ENCODE measurements around the gene BPTF.

The BPTF gene

GRCh38 chr17:67990909-67991308 is 165.6 kb downstream of the BPTF start (continued):
- TF ChIP-seq PRDM6 (tag by site-specific recombination; IDR thresholded peaks at IDR 0.05) (peak; percentile 93), ZNF623 (tag by site-specific recombination; IDR thresholded peaks at IDR 0.05) (no peak), ZNF544 (tag by site-specific recombination; IDR thresholded peaks at IDR 0.05) (no peak), ZNF280C (tag by site-specific recombination; IDR thresholded peaks at IDR 0.05) (no peak), ZNF112 (tag by site-specific recombination; IDR thresholded peaks at IDR 0.05) (no peak), ZNF248 (tag by site-specific recombination; IDR thresholded peaks at IDR 0.05) (no peak), ZNF654 (tag by site-specific recombination; IDR thresholded peaks at IDR 0.05; ENCODE audit: low read depth) (no peak), TRIM28 (IDR thresholded peaks at IDR 0.05; ENCODE audit: borderline replicate concordance, low read length) (no peak), ZNF660 (tag by site-specific recombination; IDR thresholded peaks at IDR 0.05) (no peak), ZBTB44 (tag by site-specific recombination; IDR thresholded peaks at IDR 0.05) (peak; percentile 72), ZNF239 (tag by site-specific recombination; IDR thresholded peaks at IDR 0.05) (no peak), ZNF175 (tag by site-specific recombination; IDR thresholded peaks at IDR 0.05) (no peak), ZNF211 (tag by site-specific recombination; IDR thresholded peaks at IDR 0.05; ENCODE audit: low read depth) (no peak), ZNF354C (tag by site-specific recombination; IDR thresholded peaks at IDR 0.05; ENCODE audit: borderline replicate concordance, low read depth) (no peak), ZBTB8A (tag by site-specific recombination; IDR thresholded peaks at IDR 0.05) (peak; percentile 88), CTCF (tag by site-specific recombination; IDR thresholded peaks at IDR 0.05) (no peak), ZNF366 (tag by site-specific recombination; conservative IDR thresholded peaks at IDR 0.05) (peak; percentile 72), ZFP37 (tag by site-specific recombination; IDR thresholded peaks at IDR 0.05) (no peak), ZBTB49 (tag by site-specific recombination; IDR thresholded peaks at IDR 0.05; ENCODE audit: low read depth) (no peak), ZNF416 (tag by site-specific recombination; IDR thresholded peaks at IDR 0.05) (no peak), ZNF561 (tag by site-specific recombination; IDR thresholded peaks at IDR 0.05; ENCODE audit: borderline replicate concordance) (no peak), ZNF133 (tag by site-specific recombination; IDR thresholded peaks at IDR 0.05) (no peak), ZNF23 (tag by site-specific recombination; IDR thresholded peaks at IDR 0.05; ENCODE audit: borderline replicate concordance) (no peak), SALL2 (tag by site-specific recombination; IDR thresholded peaks at IDR 0.05; ENCODE audit: borderline replicate concordance) (no peak), ZBTB6 (tag by site-specific recombination; IDR thresholded peaks at IDR 0.05) (no peak), ZNF146 (tag by site-specific recombination; IDR thresholded peaks at IDR 0.05) (no peak), AEBP2 (tag by site-specific recombination; IDR thresholded peaks at IDR 0.05; ENCODE audit: borderline replicate concordance) (no peak), SCRT2 (tag by site-specific recombination; IDR thresholded peaks at IDR 0.05) (peak; percentile 50; the same call in 1 of the 2 replicates), ZXDB (tag by site-specific recombination; IDR thresholded peaks at IDR 0.05) (no peak), ZNF596 (tag by site-specific recombination; IDR thresholded peaks at IDR 0.05) (no peak)
